Stimulated activated CD4-positive, alpha-beta T cell treated with anti-CD3 and anti-CD28 coated beads, Interleukin-12 subunit alpha, Interleukin-12 subunit beta, amount 100 ng/mL, for 24 hours (primary cell): Measurements from ENCODE around the gene KIF26B.
"Not testable (repeated sequence)": the region's sequence is repeated elsewhere in the genome, so short reads cannot be mapped to it uniquely, and the experiment has no call there.

Experiments
- DNase-seq, 2 experiments: peaks; one replicate each; pipeline ENCODE4 v3.0.0-alpha.2; 2020; ENCODE audit warnings: low read depth in 2 of 2

Gene KIF26B

GRCh38 chr1:245355851-245356630 lies 201.3 kb downstream of the KIF26B start:
- DNase-seq, result not testable (repeated sequence)

DNA sequence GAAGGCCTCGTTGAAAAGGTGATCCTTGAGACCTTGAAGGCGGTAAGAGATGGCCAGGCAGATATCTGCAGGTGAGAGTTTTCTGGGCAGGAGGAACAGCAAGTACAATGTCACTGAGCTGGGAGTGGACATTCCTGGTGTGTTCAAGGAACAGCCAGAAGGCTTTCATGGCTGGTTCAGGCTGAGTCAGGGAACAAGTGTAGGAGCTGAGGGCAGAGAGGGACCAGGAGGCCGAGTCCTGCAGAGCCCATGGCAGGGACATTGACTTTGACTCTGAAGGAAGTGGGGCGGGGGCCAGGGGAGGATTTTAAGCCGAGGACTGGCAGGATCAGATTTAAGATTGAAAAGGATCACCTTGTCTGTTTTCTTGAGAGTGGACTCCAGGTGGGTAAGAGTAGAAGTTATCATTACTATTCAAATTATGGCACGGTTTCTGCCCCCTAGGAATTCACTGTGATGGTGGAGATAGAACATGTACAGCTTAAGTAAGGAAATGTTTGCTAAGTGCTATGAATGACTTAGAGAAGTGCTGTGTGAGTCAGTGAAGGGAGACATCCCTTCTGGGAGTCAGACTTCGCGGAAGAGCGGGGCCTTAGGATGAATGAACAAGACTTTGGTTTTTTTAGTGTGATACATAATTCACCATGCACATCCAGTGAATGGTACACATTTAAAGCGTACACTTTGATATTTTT lies 202.3 kb downstream of the KIF26B start:
- DNase-seq, result no peak

GRCh38 chr1:245359101-245359680 lies 204.4 kb downstream of the KIF26B start:
- not testable (repeated sequence) for DNase-seq

- no peak for DNase-seq
Measured at GRCh38 chr1:245361065-245361464, 206.3 kb downstream of the KIF26B start.

- no peak for DNase-seq
Measured at GRCh38 chr1:245361951-245362350, 207.2 kb downstream of the KIF26B start.

- no peak for DNase-seq
Measured at GRCh38 chr1:245363461-245364200, 208.8 kb downstream of the KIF26B start.

- no peak for DNase-seq
Measured at GRCh38 chr1:245365095-245366020, 210.6 kb downstream of the KIF26B start.

GRCh38 chr1:245366886-245367285 lies 212.1 kb downstream of the KIF26B start:
- DNase-seq, result no peak

- DNase-seq, result no peak
Measured at GRCh38 chr1:245370175-245370825, 215.5 kb downstream of the KIF26B start.

DNA sequence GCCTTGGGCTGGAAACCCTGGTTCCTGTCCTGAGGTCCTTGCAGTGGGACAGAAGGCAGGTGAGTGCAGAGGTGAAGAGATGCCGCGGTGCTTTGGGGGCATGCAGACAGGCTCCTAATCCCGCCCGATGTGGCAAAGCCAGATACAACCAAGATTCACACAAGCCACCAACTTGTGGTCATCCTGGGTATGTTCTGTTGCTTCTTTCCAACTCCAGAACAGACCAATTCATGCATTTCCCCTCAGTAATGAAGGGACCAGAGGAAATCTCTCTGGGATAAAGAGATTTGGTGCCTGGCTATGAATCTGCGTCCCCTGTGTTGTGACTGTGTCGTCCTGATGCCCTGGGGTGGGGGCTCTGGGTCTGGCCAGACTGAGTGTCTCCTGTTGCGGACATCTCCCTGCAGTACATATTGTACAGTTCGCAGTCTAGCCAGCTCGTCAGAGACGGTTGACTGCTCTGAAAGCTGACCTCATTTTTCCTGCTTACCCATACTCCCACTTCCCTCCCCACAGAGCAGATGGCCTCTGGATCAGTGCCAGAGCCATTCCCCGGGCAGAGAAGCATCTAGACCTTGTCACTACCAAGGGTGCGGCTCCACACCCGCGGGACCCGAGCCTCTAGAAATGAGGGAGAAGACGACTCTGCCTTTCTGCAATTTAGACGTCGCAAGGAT lies 216.3 kb downstream of the KIF26B start:
- no peak for DNase-seq

GRCh38 chr1:245373131-245373530 lies 218.3 kb downstream of the KIF26B start:
- no peak for DNase-seq

DNA sequence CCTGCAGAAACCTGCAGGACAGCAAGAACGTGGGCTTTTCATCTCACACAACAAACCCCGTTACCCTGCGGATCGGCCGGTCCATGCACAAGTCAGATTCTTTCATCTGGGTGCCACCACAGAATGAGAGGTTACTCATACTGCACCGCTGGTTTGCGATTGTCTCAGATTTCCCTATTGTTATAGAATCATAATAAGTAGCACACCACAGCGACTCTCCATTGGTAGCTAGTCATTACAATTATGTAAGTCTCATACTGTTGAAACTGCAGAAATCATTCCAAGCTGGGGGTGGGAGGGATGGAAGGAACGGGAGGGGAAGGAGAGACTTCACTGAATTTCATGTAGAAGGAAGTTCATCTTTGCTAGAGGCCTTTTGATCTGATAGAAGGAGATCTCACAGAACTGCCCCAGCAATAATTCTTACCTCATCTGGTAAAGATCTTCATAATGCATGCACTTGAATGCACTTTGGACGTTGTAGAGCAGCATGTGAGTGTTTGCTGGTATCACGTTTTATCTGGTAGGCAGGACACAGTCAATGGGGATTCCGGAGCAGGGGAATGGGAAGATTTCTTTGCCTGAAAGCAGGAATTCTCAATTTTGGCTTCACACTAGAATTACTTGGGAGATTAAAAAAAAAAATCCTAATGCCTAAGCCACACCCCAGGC lies 221.1 kb downstream of the KIF26B start:
- DNase-seq, result no peak

- DNase-seq, result no peak
Measured at GRCh38 chr1:245377854-245378253, 223.1 kb downstream of the KIF26B start.

DNA sequence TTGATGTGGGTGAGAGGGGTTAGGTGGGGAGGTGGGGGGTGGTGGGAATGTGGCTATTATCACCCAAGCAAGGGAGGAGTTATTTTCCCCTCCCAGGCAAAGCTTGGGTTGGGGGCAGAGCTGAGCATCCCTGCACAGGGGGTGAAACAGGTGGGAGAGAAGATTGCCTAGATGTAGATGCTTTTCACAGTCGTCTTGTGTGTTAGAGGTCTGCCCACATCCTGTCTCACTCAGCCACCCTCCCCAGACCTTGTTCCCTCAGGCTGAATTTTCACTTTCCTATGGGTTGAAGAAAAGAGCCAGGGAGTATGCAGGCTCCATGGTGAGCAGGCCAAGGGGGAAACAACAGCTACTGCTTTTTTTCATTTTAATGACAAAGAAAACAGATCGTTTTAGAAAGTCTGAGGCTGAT lies 223.5 kb downstream of the KIF26B start:
- DNase-seq, result no peak

DNA sequence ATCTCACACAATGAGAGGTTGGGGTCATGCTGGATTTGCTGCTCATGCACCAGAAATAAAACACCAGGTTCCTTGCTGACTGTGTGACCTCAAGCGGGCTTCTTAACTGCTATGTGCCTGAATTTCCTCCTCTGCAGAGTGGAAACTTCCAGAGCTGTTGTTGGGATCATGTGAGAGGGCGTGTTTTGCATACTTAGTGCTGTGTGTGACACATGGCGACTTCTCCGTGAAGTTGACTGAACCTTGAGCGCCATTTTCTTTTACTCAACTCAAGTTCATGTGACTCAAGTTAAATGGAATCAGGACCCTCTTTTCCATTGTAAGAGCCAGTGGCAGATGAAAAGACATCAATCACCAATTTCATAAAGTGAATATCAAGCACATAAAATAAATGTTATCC lies 224.0 kb downstream of the KIF26B start:
- DNase-seq, result no peak

- DNase-seq, result no peak
Measured at GRCh38 chr1:245380790-245381535, 226.2 kb downstream of the KIF26B start.

DNA sequence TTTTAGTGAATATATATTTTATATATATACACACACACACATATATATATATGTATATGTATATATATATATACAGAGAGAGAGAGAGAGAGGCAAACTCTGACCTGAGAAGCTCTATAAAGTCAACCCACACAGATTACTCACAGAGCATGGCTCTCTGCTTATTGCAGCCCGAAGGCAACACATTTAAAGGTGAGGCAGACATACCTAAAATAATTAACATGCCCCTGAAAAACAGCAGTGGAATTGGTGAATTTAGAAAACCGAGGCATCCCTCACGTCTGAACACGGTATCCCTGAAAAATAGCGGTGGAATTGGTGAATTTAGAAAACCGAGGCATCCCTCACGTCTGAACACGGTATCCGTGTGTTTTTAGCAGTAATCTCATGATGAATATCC lies 228.2 kb downstream of the KIF26B start:
- no peak for DNase-seq

GRCh38 chr1:245383396-245384330 lies 228.9 kb downstream of the KIF26B start:
- no peak for DNase-seq
